Adrenal gland (tissue), 12 donors: ENCODE results near the gene GPC5. TPM values are rescaled to one million over a fixed set of nuclear protein-coding genes. Genes with fewer than 3 reads are reported as not detected.

Experiments
- DNase-seq, 7 donors: peaks; one replicate each; pipeline ENCODE4 v3.0.0-alpha.2; 2019 to 2020
- H3K27ac ChIP-seq, 5 donors: fragments of 200-600 bp; sonication (generic) in 4 of 5; 1 replicate in 3 of 5; 2 replicates in 2 of 5; pipeline versions ENCODE4 v1.5.1 to v1.8.0; 2016 to 2020; ENCODE audit warnings: mild to moderate bottlenecking in 1 of 5
- H3K27me3 ChIP-seq: fragments of 200-600 bp; 2 replicates; pipeline ENCODE4 v1.8.0; 2021
- H3K36me3 ChIP-seq, 2 donors: fragments of 200-600 bp; replicated peaks in 1 of 2; 1 replicate in 1 of 2; 2 replicates in 1 of 2; pipeline versions ENCODE4 v1.5.1 to v1.8.0; 2018 to 2022
- H3K4me1 ChIP-seq, 2 donors: fragments of 200-600 bp; replicated peaks in 1 of 2; 1 replicate in 1 of 2; 2 replicates in 1 of 2; pipeline versions ENCODE4 v1.5.1 to v1.8.0; 2018 to 2021
- H3K4me3 ChIP-seq, 4 donors: fragments of 200-600 bp; sonication (generic) in 3 of 4; one replicate each; pipeline ENCODE4 v1.5.1; 2016 to 2018
- H3K9me3 ChIP-seq, 3 donors: fragments of 200-600 bp; sonication (generic) in 1 of 3; replicated peaks in 1 of 3; 1 replicate in 2 of 3; 2 replicates in 1 of 3; pipeline versions ENCODE4 v1.5.1 to v1.8.0; 2016 to 2021
- POLR2A ChIP-seq, 2 donors: fragments of 450-650 bp; IDR thresholded peaks; one replicate each; pipeline ENCODE4 v1.6.1; 2017; ENCODE audit warnings: antibody characterized with exemption in 2 of 2, mild to moderate bottlenecking in 2 of 2, moderate library complexity in 1 of 2
- WGBS, 4 donors: extraction: QIAGEN DNeasy Blood & Tissue Kit in 2 of 4; methylation state at CpG; one replicate each; pipeline versions ENCODE4 v1.1.5 to v1.1.7; 2013 to 2017; 5-methylcytosine and 5-hydroxymethylcytosine counted together
- intact Hi-C, 2 donors: fragments of 100-400 bp; cut with DNase I; formaldehyde crosslinking; loops; one replicate each; pipeline versions ENCODE4 v1.14.1 to v1.15.0; 2022 to 2023
- polyA plus RNA-seq, 3 donors: library from polyadenylated mRNA; stranded (reverse); fragments of 200-250 nt in 2 of 3; fragments of 350-450 nt in 1 of 3; fragmentation: Illumina TruSeq in 1 of 3; extraction: RNeasy Lipid Tissue Mini Kit (QIAGEN cat#74804) in 1 of 3; gene quantifications; one replicate each; pipeline ENCODE4 v1.2.3, GENCODE V29; 2013 to 2014
- total RNA-seq, 9 donors: library from RNA; depleted of rRNA in 4 of 9; stranded (reverse); fragments of >200 nt in 4 of 9; fragments of 120-200 nt in 1 of 9; fragmentation: NEBNext Ultra II Directional in 1 of 9; extraction: Animal tissue kit (Norgen Biotek cat#: 25700) in 1 of 9; gene quantifications; one replicate each; pipeline versions ENCODE4 v1.1.0 to v1.2.4, GENCODE V29; 2013 to 2023
- TF ChIP-seq, protein P1 (sequence below), 6 experiments: fragments of 450-650 bp in 4 of 6; fragments of 200-600 bp in 2 of 6; sonication (generic) in 1 of 6; IDR thresholded peaks; 1 replicate in 5 of 6; 2 replicates in 1 of 6; pipeline versions ENCODE4 v1.5.1 to v1.8.0; 2016 to 2021; ENCODE audit warnings: antibody characterized with exemption in 6 of 6, mild to moderate bottlenecking in 2 of 6, moderate library complexity in 1 of 6
- donor health status: healthy with polysubstance abuse.
- donor health status: Bipolar disorder and iron deficiency.
- donor health status: DM: yes; HTN: yes; CAD: no.
- donor health status: DM: no; HTN: no; CAD: no.
- donor health status: DM: no; HTN: no; CAD: no.
- donor health status: DM: yes; HTN: yes; CAD: no.

The GPC5 gene
- total and polyA plus RNA-seq, 12 donors, result 0.24 to 7.7 (median 2.1) TPM; not detected in 4

- no peak overlapping the region for H3K27ac ChIP-seq
- TF ChIP-seq, protein P1, sequence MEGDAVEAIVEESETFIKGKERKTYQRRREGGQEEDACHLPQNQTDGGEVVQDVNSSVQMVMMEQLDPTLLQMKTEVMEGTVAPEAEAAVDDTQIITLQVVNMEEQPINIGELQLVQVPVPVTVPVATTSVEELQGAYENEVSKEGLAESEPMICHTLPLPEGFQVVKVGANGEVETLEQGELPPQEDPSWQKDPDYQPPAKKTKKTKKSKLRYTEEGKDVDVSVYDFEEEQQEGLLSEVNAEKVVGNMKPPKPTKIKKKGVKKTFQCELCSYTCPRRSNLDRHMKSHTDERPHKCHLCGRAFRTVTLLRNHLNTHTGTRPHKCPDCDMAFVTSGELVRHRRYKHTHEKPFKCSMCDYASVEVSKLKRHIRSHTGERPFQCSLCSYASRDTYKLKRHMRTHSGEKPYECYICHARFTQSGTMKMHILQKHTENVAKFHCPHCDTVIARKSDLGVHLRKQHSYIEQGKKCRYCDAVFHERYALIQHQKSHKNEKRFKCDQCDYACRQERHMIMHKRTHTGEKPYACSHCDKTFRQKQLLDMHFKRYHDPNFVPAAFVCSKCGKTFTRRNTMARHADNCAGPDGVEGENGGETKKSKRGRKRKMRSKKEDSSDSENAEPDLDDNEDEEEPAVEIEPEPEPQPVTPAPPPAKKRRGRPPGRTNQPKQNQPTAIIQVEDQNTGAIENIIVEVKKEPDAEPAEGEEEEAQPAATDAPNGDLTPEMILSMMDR (IDR thresholded peaks at IDR 0.05), result no peak
- TF ChIP-seq POLR2A (IDR thresholded peaks at IDR 0.05), result no peak
- H3K9me3 ChIP-seq, result no peaks in the 10 kb centered on the region
- intact Hi-C loops, result no loop called here
- H3K4me1 ChIP-seq, result no peaks in the 10 kb centered on the region
- no peaks in the 10 kb centered on the region for H3K27me3 ChIP-seq
- 38 to 59% (median 54%) methylated on average over 3 of the region's 3 CpGs for WGBS, 4 donors
- DNase-seq, result no peak
- H3K36me3 ChIP-seq, result no peaks in the 10 kb centered on the region
- no peak overlapping the region for H3K4me3 ChIP-seq
Measured at GRCh38 chr13:92158346-92158745, 759.9 kb downstream of the GPC5 start.

DNA sequence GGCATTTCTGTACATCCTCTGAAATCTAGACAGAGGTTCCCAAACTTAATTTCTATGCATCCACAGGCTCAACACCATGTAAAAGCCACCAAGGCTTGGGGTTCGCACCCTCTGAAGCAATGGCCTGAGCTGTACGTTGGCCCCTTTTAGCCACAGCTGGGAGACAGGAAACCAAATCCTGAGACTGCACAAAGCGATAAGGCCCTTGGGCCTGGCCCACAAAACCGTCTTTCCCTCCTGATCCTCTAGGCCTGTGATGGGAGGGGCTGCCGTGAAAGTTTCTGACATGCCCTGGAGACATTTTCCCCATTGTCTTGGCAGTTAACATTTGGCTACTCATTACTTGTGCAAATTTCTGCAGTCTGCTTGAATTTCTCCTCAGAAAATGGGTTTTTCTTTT is 766.4 kb downstream of the GPC5 start:
- 84 to 90% (median 87%) methylated on average over 4 to 5 of the region's 5 CpGs for WGBS, 4 donors
- H3K9me3 ChIP-seq, result no peaks in the 10 kb centered on the region
- H3K4me3 ChIP-seq, result no peak overlapping the region
- intact Hi-C loops, result no loop called here
- no peak for DNase-seq
- no peak overlapping the region for H3K27ac ChIP-seq
- H3K4me1 ChIP-seq, result no peaks in the 10 kb centered on the region
- no peaks in the 10 kb centered on the region for H3K27me3 ChIP-seq
- TF ChIP-seq POLR2A (IDR thresholded peaks at IDR 0.05), result no peak
- TF ChIP-seq, protein P1 (IDR thresholded peaks at IDR 0.05), result no peak
- H3K36me3 ChIP-seq, result no peaks in the 10 kb centered on the region

DNA sequence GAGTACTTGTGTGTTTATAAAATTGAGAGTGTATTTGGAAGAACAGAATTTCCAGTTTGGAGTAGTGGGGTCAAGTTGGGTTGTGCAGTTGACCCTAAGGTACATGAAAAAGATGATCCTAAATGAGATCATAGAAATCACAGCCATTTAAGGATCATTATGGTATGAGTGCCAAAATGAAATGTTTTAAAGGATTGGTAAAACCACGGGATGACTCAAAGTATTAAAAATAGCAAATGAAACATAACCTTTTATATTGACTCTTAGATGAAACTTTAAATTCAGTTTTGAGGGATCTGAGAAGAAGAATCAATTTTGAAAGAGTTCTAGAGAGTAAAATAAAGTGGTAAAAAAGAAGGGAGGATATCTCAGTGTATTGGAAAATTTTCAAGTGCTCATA is 773.8 kb downstream of the GPC5 start:
- TF ChIP-seq, protein P1 (IDR thresholded peaks at IDR 0.05), result no peak
- no peak for TF ChIP-seq POLR2A (IDR thresholded peaks at IDR 0.05)
- WGBS, 4 donors, result 62 to 78% (median 74%) methylated on average over 1 of the region's 1 CpG
- no peaks in the 10 kb centered on the region for H3K27me3 ChIP-seq

GRCh38 chr13:92173254-92173653 is 774.8 kb downstream of the GPC5 start:
- no peak for DNase-seq
- Histone ChIP-seq H3K27ac (no peak overlapping the region), H3K4me1 (no peaks in the 10 kb centered on the region), H3K4me3 (no peak overlapping the region), H3K27me3 (no peaks in the 10 kb centered on the region), H3K36me3 (no peaks in the 10 kb centered on the region), H3K9me3 (no peaks in the 10 kb centered on the region)
- 89 to 95% (median 94%) methylated on average over 2 of the region's 2 CpGs for WGBS, 4 donors
- TF ChIP-seq POLR2A (IDR thresholded peaks at IDR 0.05), result no peak
- TF ChIP-seq, protein P1 (IDR thresholded peaks at IDR 0.05), result no peak
- intact Hi-C loops, result no loop called here

More for the DNA sequence above, 773.8 kb downstream of the GPC5 start:
- H3K4me3 ChIP-seq, result no peak overlapping the region
- H3K9me3 ChIP-seq, result no peaks in the 10 kb centered on the region
- H3K36me3 ChIP-seq, result no peaks in the 10 kb centered on the region
- H3K27ac ChIP-seq, result no peak overlapping the region
- intact Hi-C loops, result no loop called here
- DNase-seq, result no peak
- H3K4me1 ChIP-seq, result no peaks in the 10 kb centered on the region
